ENCODE measurements around the gene NMBR. TPM values are rescaled to one million over a fixed set of nuclear protein-coding genes. Genes with fewer than 3 reads are reported as not detected.
"Not testable (repeated sequence)": the region's sequence is repeated elsewhere in the genome, so short reads cannot be mapped to it uniquely, and the experiment has no call there.

The NMBR gene
- total and polyA plus RNA-seq, 2 donors from 2014 or later: not detected

- no peaks in the 10 kb centered on the region for H3K9me3 ChIP-seq (ENCODE audit: control insufficient read depth in 2 of 3, insufficient read depth in 1 of 3, low read length in 3 of 3)
- H3K4me3 ChIP-seq (ENCODE audit: low read length in 3 of 3): no peak overlapping the region
- intact Hi-C loops (cut with DNase I): no loop called here
- FAIRE-seq (no peak), DNase-seq (no peak)
- H3K4me1 ChIP-seq (ENCODE audit: control insufficient read depth in 2 of 3, insufficient read depth in 2 of 3, low read depth in 1 of 3, low read length in 3 of 3): no peaks in the 10 kb centered on the region
- TF ChIP-seq CTCF (IDR thresholded peaks at IDR 0.05; ENCODE audit: borderline replicate concordance, extremely low read depth, insufficient read depth): no peak
- H3K27ac ChIP-seq (ENCODE audit: low read depth in 2 of 2, low read length in 2 of 2): no peak overlapping the region
- no peak overlapping the region for H3K9ac ChIP-seq (ENCODE audit: low read length in 3 of 3)
- no peaks in the 10 kb centered on the region for H3K27me3 ChIP-seq (ENCODE audit: control insufficient read depth, insufficient read depth, low read length)
- no peaks in the 10 kb centered on the region for H3K36me3 ChIP-seq (ENCODE audit: control insufficient read depth in 2 of 3, insufficient read depth in 3 of 3, low read length in 3 of 3)
These were observed 28.0 kb downstream of the NMBR start for GRCh38 chr6:142118925-142119324.

- Histone ChIP-seq H3K4me3 (ENCODE audit: low read length in 3 of 3) (no peak overlapping the region), H3K36me3 (ENCODE audit: control insufficient read depth in 2 of 3, insufficient read depth in 3 of 3, low read length in 3 of 3) (no peaks in the 10 kb centered on the region), H3K9ac (ENCODE audit: low read length in 3 of 3) (no peak overlapping the region), H3K4me1 (ENCODE audit: control insufficient read depth in 2 of 3, insufficient read depth in 2 of 3, low read depth in 1 of 3, low read length in 3 of 3) (no peaks in the 10 kb centered on the region), H3K27me3 (ENCODE audit: control insufficient read depth, insufficient read depth, low read length) (no peaks in the 10 kb centered on the region), H3K27ac (ENCODE audit: low read depth in 2 of 2, low read length in 2 of 2) (no peak overlapping the region), H3K9me3 (ENCODE audit: control insufficient read depth in 2 of 3, insufficient read depth in 1 of 3, low read length in 3 of 3) (no peaks in the 10 kb centered on the region)
- no peak for DNase-seq
- FAIRE-seq: no peak
- intact Hi-C loops (cut with DNase I): no loop called here
- TF ChIP-seq CTCF (IDR thresholded peaks at IDR 0.05; ENCODE audit: borderline replicate concordance, extremely low read depth, insufficient read depth): no peak
These were observed 28.6 kb downstream of the NMBR start for GRCh38 chr6:142118328-142118727.

- Histone ChIP-seq H3K36me3 (ENCODE audit: control insufficient read depth in 2 of 3, insufficient read depth in 3 of 3, low read length in 3 of 3) (no peaks in the 10 kb centered on the region), H3K9me3 (ENCODE audit: control insufficient read depth in 2 of 3, insufficient read depth in 1 of 3, low read length in 3 of 3) (no peaks in the 10 kb centered on the region), H3K4me3 (ENCODE audit: low read length in 3 of 3) (no peak overlapping the region), H3K27me3 (ENCODE audit: control insufficient read depth, insufficient read depth, low read length) (no peaks in the 10 kb centered on the region), H3K27ac (ENCODE audit: low read depth in 2 of 2, low read length in 2 of 2) (no peak overlapping the region), H3K4me1 (ENCODE audit: control insufficient read depth in 2 of 3, insufficient read depth in 2 of 3, low read depth in 1 of 3, low read length in 3 of 3) (no peaks in the 10 kb centered on the region), H3K9ac (ENCODE audit: low read length in 3 of 3) (no peak overlapping the region)
- FAIRE-seq (no peak), DNase-seq (no peak)
- intact Hi-C loops (cut with DNase I): no loop called here
- no peak for TF ChIP-seq CTCF (IDR thresholded peaks at IDR 0.05; ENCODE audit: borderline replicate concordance, extremely low read depth, insufficient read depth)
These were observed 29.6 kb downstream of the NMBR start for GRCh38 chr6:142117366-142117765.

- intact Hi-C loops (cut with DNase I): no loop called here
- peak; percentile 82 for FAIRE-seq
These were observed 34.4 kb downstream of the NMBR start for GRCh38 chr6:142112451-142113061.

GRCh38 chr6:142110820-142111219, 36.1 kb downstream of the NMBR start:
- H3K4me3 ChIP-seq (ENCODE audit: low read length in 3 of 3); H3K27me3 ChIP-seq (ENCODE audit: control insufficient read depth, insufficient read depth, low read length); H3K36me3 ChIP-seq (ENCODE audit: control insufficient read depth in 2 of 3, insufficient read depth in 3 of 3, low read length in 3 of 3); H3K27ac ChIP-seq (ENCODE audit: low read depth in 2 of 2, low read length in 2 of 2); H3K4me1 ChIP-seq (ENCODE audit: control insufficient read depth in 2 of 3, insufficient read depth in 2 of 3, low read depth in 1 of 3, low read length in 3 of 3); FAIRE-seq; H3K9me3 ChIP-seq (ENCODE audit: control insufficient read depth in 2 of 3, insufficient read depth in 1 of 3, low read length in 3 of 3); intact Hi-C loops (cut with DNase I); DNase-seq; H3K9ac ChIP-seq (ENCODE audit: low read length in 3 of 3): not testable (repeated sequence)

More at GRCh38 chr6:142112451-142113061, 34.4 kb downstream of the NMBR start:
- peak; percentile 82 for TF ChIP-seq CTCF (IDR thresholded peaks at IDR 0.05; ENCODE audit: borderline replicate concordance, extremely low read depth, insufficient read depth)
- H3K36me3 ChIP-seq (ENCODE audit: control insufficient read depth in 2 of 3, insufficient read depth in 3 of 3, low read length in 3 of 3): no peaks in the 10 kb centered on the region
- H3K4me1 ChIP-seq (ENCODE audit: control insufficient read depth in 2 of 3, insufficient read depth in 2 of 3, low read depth in 1 of 3, low read length in 3 of 3): no peaks in the 10 kb centered on the region
- no peaks in the 10 kb centered on the region for H3K27me3 ChIP-seq (ENCODE audit: control insufficient read depth, insufficient read depth, low read length)
- no peak overlapping the region for H3K4me3 ChIP-seq (ENCODE audit: low read length in 3 of 3)
- H3K9ac ChIP-seq (ENCODE audit: low read length in 3 of 3): no peak overlapping the region
- no peaks in the 10 kb centered on the region for H3K9me3 ChIP-seq (ENCODE audit: control insufficient read depth in 2 of 3, insufficient read depth in 1 of 3, low read length in 3 of 3)
- H3K27ac ChIP-seq (ENCODE audit: low read depth in 2 of 2, low read length in 2 of 2): no peak overlapping the region
- DNase-seq: peak in 4 of 5 donors; percentile 67 to 84 (median 78)
